SHP77 treated with DMSO at 0.1 percent for 48 hours (cell line): ENCODE results near the gene HSFX4.
"Not testable (repeated sequence)": the region's sequence is repeated elsewhere in the genome, so short reads cannot be mapped to it uniquely, and the experiment has no call there.

Source experiments
- DNase-seq: peaks from one replicate; lab custom pipeline; 2025; lab: John Stamatoyannopoulos, UW

Gene HSFX4

GRCh38 chrX:149937871-149938426, 8.6 kb downstream of the HSFX4 start:
- DNase-seq, result no peak

- DNase-seq, result peak; percentile 84
These were observed 9.1 kb downstream of the HSFX4 start, which contains the start of gene EOLA2 for GRCh38 chrX:149938427-149938880. Gene EOLA2 (minus strand): TSS chrX:149938491. CDS start chrX:149933874, 4,617 bp downstream.

DNA sequence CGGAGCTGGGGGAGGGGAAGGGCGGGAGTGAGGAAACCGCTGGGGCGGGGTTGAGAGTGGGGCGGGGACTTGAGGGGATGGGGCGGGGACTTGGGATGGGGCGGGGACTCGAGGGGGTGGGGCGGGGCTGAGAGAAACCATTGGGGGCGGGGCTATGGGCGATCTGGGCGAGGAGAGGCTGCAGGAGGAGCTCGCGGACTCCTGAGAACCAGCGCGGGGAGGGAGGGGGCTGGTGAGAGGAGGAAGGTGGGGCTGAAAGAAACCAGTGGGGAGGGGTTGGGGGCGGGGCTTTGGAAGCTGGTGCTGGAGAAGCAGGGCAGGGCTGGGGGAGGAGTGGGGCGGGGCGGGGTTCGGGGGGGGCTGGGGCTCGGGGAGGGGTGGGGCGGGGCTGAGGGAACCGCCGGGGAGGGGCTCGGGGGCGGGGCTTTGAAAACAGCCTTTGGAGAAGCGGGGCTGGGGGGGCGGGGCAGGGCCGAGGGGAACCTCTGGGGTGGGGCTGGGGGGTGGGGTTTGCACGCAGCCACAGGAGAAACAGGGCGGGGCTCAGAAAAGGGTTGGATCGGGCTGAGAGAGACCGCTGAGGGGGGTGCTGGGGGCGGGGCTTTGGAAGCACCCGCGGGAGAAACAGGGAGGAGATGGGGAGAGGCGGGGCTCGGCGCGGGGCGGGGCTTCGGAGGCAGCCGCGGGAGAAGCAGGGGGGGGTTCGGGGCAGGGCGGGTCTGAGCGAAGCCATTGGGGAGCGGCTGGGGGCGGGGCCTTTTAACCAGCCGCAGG, 9.7 kb downstream of the HSFX4 start:
- DNase-seq, result peak; percentile 21

DNA sequence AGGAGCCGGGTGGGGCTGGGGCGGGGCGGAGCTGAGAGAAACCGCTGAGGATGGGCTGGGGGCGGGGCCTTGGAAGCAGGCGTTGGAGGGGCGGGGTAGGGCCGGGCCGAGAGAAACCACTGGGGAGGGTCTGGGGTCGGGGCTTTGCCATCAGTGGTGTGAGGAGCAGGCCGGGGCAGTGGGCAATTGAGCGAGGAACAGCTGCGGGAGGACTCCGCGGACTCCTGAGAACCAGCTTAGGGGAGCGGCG, 10.2 kb downstream of the HSFX4 start:
- no peak for DNase-seq

GRCh38 chrX:149939905-149940673, 10.7 kb downstream of the HSFX4 start:
- DNase-seq, result peak; percentile 63

GRCh38 chrX:149940674-149941024, 11.3 kb downstream of the HSFX4 start:
- not testable (repeated sequence) for DNase-seq

- DNase-seq, result not testable (repeated sequence)
These were observed 15.8 kb downstream of the HSFX4 start for GRCh38 chrX:149945087-149945670.

- DNase-seq, result not testable (repeated sequence)
These were observed 16.4 kb downstream of the HSFX4 start for GRCh38 chrX:149945820-149946219.

DNA sequence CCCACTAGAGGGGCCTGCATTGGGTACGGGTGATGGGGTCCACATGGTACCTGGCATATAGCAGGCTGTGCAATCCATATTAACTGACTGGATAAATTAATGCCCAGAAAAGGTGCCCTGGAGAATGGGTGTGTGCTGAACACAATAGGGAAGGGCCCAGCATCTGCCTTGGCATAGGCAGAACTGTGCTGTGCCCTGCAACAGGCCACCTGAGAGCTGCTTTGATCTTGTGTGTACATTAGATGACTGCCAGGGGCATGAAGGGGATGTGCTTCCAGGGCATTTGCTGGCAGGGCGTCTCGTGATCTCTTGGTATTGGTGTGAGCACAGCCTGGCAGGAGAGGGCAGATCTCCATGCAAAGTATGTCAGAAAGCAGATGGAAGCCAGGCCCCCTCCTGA, 17.6 kb downstream of the HSFX4 start:
- DNase-seq, result not testable (repeated sequence)

DNA sequence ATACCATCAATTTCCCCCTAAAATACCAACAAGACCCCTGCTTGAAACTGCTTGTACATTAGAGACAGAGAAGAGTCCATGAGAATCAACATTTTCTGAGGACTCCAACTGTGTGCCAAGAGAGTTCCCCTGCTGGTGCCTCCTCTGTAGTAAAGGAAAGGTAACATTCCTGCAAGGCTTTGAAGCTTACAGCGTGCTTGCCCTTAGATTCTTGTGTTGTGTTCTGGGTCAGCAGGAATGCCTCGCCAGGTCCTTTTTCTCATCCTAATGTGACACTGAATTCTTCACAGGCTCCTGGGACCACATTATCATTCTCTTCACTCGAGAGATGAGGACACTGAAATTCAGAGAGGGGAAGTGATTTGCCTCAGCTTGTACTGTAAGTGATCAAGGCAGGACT, 18.6 kb downstream of the HSFX4 start:
- DNase-seq, result no peak

GRCh38 chrX:149949743-149950436, 20.5 kb downstream of the HSFX4 start:
- DNase-seq, result no peak

DNA sequence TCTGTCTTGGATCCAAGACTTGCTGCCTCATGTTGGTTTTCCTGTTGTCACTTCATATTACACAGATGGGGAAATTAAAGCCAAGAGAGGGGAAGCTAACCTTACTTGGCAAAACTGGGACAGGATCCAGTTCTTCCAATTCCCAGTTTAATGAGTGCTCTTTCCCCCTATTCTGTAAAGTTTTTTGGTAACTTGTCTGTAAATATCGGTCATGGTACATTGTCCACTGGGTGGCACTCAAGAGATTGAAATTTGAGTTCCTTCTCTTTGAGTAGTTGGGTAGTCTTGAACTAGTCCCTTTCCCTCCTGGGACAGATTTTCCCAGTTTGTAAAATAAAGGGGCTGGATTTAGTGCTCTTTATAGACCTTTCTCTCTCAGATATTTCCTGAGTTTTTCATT, 21.3 kb downstream of the HSFX4 start:
- DNase-seq, result no peak

GRCh38 chrX:149961572-149961971, 32.2 kb downstream of the HSFX4 start:
- DNase-seq, result no peak

DNA sequence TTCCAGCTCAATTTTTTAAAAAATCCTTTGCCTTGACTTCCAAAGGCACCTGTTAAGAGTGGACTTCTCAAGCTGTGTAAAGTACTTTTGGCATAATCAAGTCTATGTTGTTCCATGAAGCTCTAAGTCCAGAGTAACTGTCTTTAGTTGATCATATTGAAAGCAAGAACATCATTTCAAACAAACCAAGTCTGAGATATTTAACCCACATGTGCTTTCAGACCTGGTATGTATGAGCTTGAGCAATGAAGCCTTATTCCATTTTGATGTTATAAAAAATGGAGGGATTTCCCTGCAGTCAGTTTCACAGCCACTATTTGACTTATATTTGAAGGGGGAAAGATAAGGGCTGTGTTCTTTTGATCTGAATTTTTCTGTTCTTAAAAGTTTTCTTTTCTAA, 32.6 kb downstream of the HSFX4 start:
- DNase-seq, result no peak

GRCh38 chrX:149962859-149963757, 33.7 kb downstream of the HSFX4 start:
- DNase-seq, result no peak

GRCh38 chrX:149979126-149979644, 49.8 kb downstream of the HSFX4 start:
- no peak for DNase-seq
